Measurements from ENCODE around the gene LPAR3.

GRCh38 chr1:84836145-84836544 is 56.9 kb downstream of the LPAR3 start:
- TF ChIP-seq EZH2phosphoT487 (IDR thresholded peaks at IDR 0.05) (no peak), CTCF (IDR thresholded peaks at IDR 0.05) (no peak), EZH2 (IDR thresholded peaks at IDR 0.05) (no peak)
